Measurements from ENCODE around the gene NOX3. TPM values are rescaled to one million over a fixed set of nuclear protein-coding genes. Genes with fewer than 3 reads are reported as not detected.

Gene NOX3
- total RNA-seq, 1 donor from 2014 or later: 0.17 TPM

- DNase-seq (ENCODE audit: low read depth): no peak
- no peak for TF ChIP-seq CTCF (IDR thresholded peaks at IDR 0.05; ENCODE audit: insufficient read depth, low read length, poor library complexity, severe bottlenecking)
These were observed 74.8 kb downstream of the NOX3 start for GRCh38 chr6:155380666-155381332.

GRCh38 chr6:155378724-155379123 is 76.9 kb downstream of the NOX3 start:
- no peak for TF ChIP-seq CTCF (IDR thresholded peaks at IDR 0.05; ENCODE audit: insufficient read depth, low read length, poor library complexity, severe bottlenecking)
- DNase-seq (ENCODE audit: low read depth): no peak
- H3K4me3 ChIP-seq (ENCODE audit: low read depth, low read length): no peak overlapping the region
- H3K36me3 ChIP-seq (ENCODE audit: control insufficient read depth, insufficient read depth, low read length): no peaks in the 10 kb centered on the region
- H3K27me3 ChIP-seq (ENCODE audit: control insufficient read depth, insufficient read depth, low read length): no peaks in the 10 kb centered on the region

More at GRCh38 chr6:155380666-155381332, 74.8 kb downstream of the NOX3 start:
- H3K27me3 ChIP-seq (ENCODE audit: control insufficient read depth, insufficient read depth, low read length): no peaks in the 10 kb centered on the region
- no peak overlapping the region for H3K4me3 ChIP-seq (ENCODE audit: low read depth, low read length)
- H3K36me3 ChIP-seq (ENCODE audit: control insufficient read depth, insufficient read depth, low read length): no peaks in the 10 kb centered on the region

- DNase-seq (ENCODE audit: low read depth): no peak
- no peak for TF ChIP-seq CTCF (IDR thresholded peaks at IDR 0.05; ENCODE audit: insufficient read depth, low read length, poor library complexity, severe bottlenecking)
These were observed 77.4 kb downstream of the NOX3 start for GRCh38 chr6:155378276-155378675.

DNA sequence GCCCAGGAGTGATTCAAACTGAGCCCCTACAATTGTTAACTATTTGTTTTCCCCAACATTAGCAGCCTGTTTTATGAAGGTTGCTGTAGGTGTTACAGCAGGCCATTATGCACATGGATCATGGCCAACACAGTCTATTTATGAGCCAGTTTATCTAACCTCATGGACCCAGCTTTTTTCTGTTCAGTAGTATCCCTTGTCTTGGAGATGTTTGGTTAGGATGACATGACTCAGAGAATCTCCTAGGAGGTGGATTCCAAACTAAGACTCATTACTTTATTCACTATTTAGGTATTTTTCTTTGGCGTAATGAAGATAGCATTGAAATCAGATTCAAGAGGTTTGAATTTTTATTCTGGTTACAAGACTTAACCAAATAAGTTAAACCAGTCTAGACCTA is 78.6 kb downstream of the NOX3 start:
- Histone ChIP-seq H3K36me3 (ENCODE audit: control insufficient read depth, insufficient read depth, low read length) (no peaks in the 10 kb centered on the region), H3K4me3 (ENCODE audit: low read depth, low read length) (no peak overlapping the region), H3K27me3 (ENCODE audit: control insufficient read depth, insufficient read depth, low read length) (no peaks in the 10 kb centered on the region)
- peak; percentile 53 for DNase-seq (ENCODE audit: low read depth)
- no peak for TF ChIP-seq CTCF (IDR thresholded peaks at IDR 0.05; ENCODE audit: insufficient read depth, low read length, poor library complexity, severe bottlenecking)

More at GRCh38 chr6:155378276-155378675, 77.4 kb downstream of the NOX3 start:
- H3K36me3 ChIP-seq (ENCODE audit: control insufficient read depth, insufficient read depth, low read length): no peaks in the 10 kb centered on the region
- no peak overlapping the region for H3K4me3 ChIP-seq (ENCODE audit: low read depth, low read length)
- H3K27me3 ChIP-seq (ENCODE audit: control insufficient read depth, insufficient read depth, low read length): no peaks in the 10 kb centered on the region

- Histone ChIP-seq H3K36me3 (ENCODE audit: control insufficient read depth, insufficient read depth, low read length) (no peaks in the 10 kb centered on the region), H3K4me3 (ENCODE audit: low read depth, low read length) (no peak overlapping the region), H3K27me3 (ENCODE audit: control insufficient read depth, insufficient read depth, low read length) (no peaks in the 10 kb centered on the region)
- TF ChIP-seq CTCF (IDR thresholded peaks at IDR 0.05; ENCODE audit: insufficient read depth, low read length, poor library complexity, severe bottlenecking): no peak
- no peak for DNase-seq (ENCODE audit: low read depth)
These were observed 79.8 kb downstream of the NOX3 start for GRCh38 chr6:155375801-155376200.

DNA sequence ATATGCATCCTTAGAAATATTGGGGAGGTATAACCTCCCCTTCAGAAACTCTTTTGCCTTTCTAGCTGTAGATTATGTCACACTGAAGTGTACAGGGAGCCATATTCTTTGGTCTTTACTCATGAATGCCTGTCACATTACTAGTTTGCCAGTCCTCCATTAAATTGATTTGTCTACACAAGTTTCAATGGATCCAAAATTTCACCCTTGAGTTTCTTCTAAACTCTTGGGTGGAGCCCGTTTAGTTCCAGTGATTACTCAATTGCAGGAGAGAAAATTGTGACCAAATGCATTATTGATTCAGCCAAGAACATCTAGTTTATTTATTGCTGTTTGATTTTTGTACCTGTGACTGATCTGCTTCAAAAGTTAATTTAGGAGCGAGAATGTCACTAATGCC is 81.0 kb downstream of the NOX3 start:
- Histone ChIP-seq H3K27me3 (ENCODE audit: control insufficient read depth, insufficient read depth, low read length) (no peaks in the 10 kb centered on the region), H3K36me3 (ENCODE audit: control insufficient read depth, insufficient read depth, low read length) (no peaks in the 10 kb centered on the region), H3K4me3 (ENCODE audit: low read depth, low read length) (no peak overlapping the region)
- DNase-seq (ENCODE audit: low read depth): no peak
- no peak for TF ChIP-seq CTCF (IDR thresholded peaks at IDR 0.05; ENCODE audit: insufficient read depth, low read length, poor library complexity, severe bottlenecking)

Measured in kidney epithelial cell (primary cell).